Panc1 (cell line): ENCODE results near the gene NOL9. TPM values are rescaled to one million over a fixed set of nuclear protein-coding genes. Genes with fewer than 3 reads are reported as not detected.

ENCODE experiments used
- ATAC-seq: fragments of 200-7000 bp; cut with Tn5 transposase; 2 replicates; pipeline ENCODE4 v1.9.1; 2020; ENCODE audit warnings: mild to moderate bottlenecking, moderate library complexity
- BruUV-seq: library from RNA; stranded (reverse); fragments of 400-500 nt; replicated peaks from 2 replicates; lab custom pipeline; 2021; lab: Mats Ljungman, UMichigan
- CTCF ChIA-PET: fragments of 300-600 bp; sonication (Branson Sonifier 250); formaldehyde crosslinking; loops from one replicate; lab custom pipeline; 2022; ENCODE audit warnings: antibody characterized with exemption; lab: Charles Lee
- POLR2A ChIA-PET: fragments of 300-600 bp; sonication (Branson Sonifier 250); formaldehyde crosslinking; loops from one replicate; lab custom pipeline; 2022; ENCODE audit warnings: antibody characterized with exemption; lab: Charles Lee
- DNase-seq: peaks from one replicate; pipeline ENCODE4 v3.0.0-alpha.2; 2010; ENCODE audit warnings: low read depth, low spot score
- H3K27ac ChIP-seq: 2 replicates; pipeline ENCODE4 v1.5.1; 2011; ENCODE audit warnings: mild to moderate bottlenecking, low read length, inconsistent platforms
- H3K27me3 ChIP-seq: fragments of 200-500 bp; sonication (Bioruptor generic); 2 replicates; pipeline ENCODE4 v1.6.0; 2014; ENCODE audit warnings: low read length, inconsistent platforms; ENCODE audit not compliant: control insufficient read depth, insufficient read depth
- H3K36me3 ChIP-seq: fragments of 200-500 bp; sonication (Bioruptor generic); 2 replicates; pipeline ENCODE4 v1.5.1; 2014; ENCODE audit warnings: inconsistent platforms, mild to moderate bottlenecking, low read length, moderate library complexity; ENCODE audit not compliant: control insufficient read depth, insufficient read depth
- H3K4me1 ChIP-seq: 2 replicates; pipeline ENCODE4 v1.5.1; 2011; ENCODE audit warnings: inconsistent platforms, mild to moderate bottlenecking, low read length, moderate library complexity; ENCODE audit not compliant: control insufficient read depth, insufficient read depth
- H3K4me3 ChIP-seq, 2 experiments: 2 replicates each; pipeline ENCODE4 v1.5.1; 2011 to 2012; ENCODE audit warnings: low read depth in 2 of 2, low read length in 2 of 2, mild to moderate bottlenecking in 2 of 2, inconsistent platforms in 1 of 2, moderate library complexity in 1 of 2
- H3K9me3 ChIP-seq: fragments of 200-500 bp; sonication (Bioruptor generic); 2 replicates; pipeline ENCODE4 v1.5.1; 2014; ENCODE audit warnings: low read depth, mild to moderate bottlenecking, inconsistent platforms, low read length, moderate library complexity; ENCODE audit not compliant: control insufficient read depth, insufficient read depth
- CTCF ChIP-seq: fragments of 450-650 bp; IDR thresholded peaks from 2 replicates; pipeline ENCODE4 v1.5.1; 2017; ENCODE audit warnings: mild to moderate bottlenecking
- POLR2AphosphoS5 ChIP-seq: IDR thresholded peaks from 2 replicates; pipeline ENCODE4 v1.6.1; 2012; ENCODE audit warnings: mild to moderate bottlenecking, low read depth, low read length, moderate library complexity
- REST ChIP-seq, 2 experiments: IDR thresholded peaks; 2 replicates each; pipeline ENCODE4 v1.6.1; 2011 to 2012; ENCODE audit warnings: low read depth in 2 of 2, control low read depth in 1 of 2, low read length in 1 of 2, mild to moderate bottlenecking in 1 of 2, moderate library complexity in 1 of 2; ENCODE audit not compliant: insufficient read depth in 1 of 2
- SIN3A ChIP-seq: IDR thresholded peaks from 2 replicates; pipeline ENCODE4 v1.6.1; 2012; ENCODE audit warnings: low read depth, mild to moderate bottlenecking, low read length, moderate library complexity, borderline replicate concordance; ENCODE audit not compliant: insufficient read depth
- TCF7L2 ChIP-seq: IDR thresholded peaks from 2 replicates; pipeline ENCODE4 v1.6.1; 2011; ENCODE audit warnings: mild to moderate bottlenecking, low read depth, low read length, inconsistent platforms
- in situ Hi-C: cut with HindIII; loops from 2 replicates; pipeline ENCODE4 v1.10.0; 2016; ENCODE audit warnings: low sequenced_read_pairs, low pct_unique_long_range_greater_than_20kb
- intact Hi-C: fragments of 100-400 bp; cut with micrococcal nuclease; formaldehyde crosslinking; loops from one replicate; pipeline ENCODE4 v1.10.0; 2022; ENCODE audit not compliant: unreplicated experiment
- total RNA-seq: library from RNA; stranded (reverse); gene quantifications from one replicate; pipeline ENCODE4 v1.2.1, GENCODE V29; 2021; ENCODE audit not compliant: unreplicated experiment

NOL9 gene
- total RNA-seq, 1 experiment from 2014 or later = 46.4 TPM

GRCh38 chr1:6506210-6507036, 47.9 kb downstream of the NOL9 start:
- BruUV-seq = no TSS peak
- DNase-seq (no peak), ATAC-seq (no peak)
- H3K4me3 ChIP-seq = no peak overlapping the region
- intact Hi-C loops = no loop called here
- H3K36me3 ChIP-seq = no peaks in the 10 kb centered on the region
- TF ChIP-seq POLR2AphosphoS5 = no peak
- TF ChIP-seq TCF7L2 = no peak
- no peak for TF ChIP-seq CTCF
- no peak for TF ChIP-seq SIN3A
- TF ChIP-seq REST (IDR thresholded peaks at IDR 0.05; ENCODE audit: insufficient read depth in 1 of 2, low read depth in 2 of 2, low read length in 1 of 2) = no peak
- H3K9me3 ChIP-seq = no peaks in the 10 kb centered on the region
- CTCF ChIA-PET = no interaction called here
- POLR2A ChIA-PET = no interaction called here
- no peaks in the 10 kb centered on the region for H3K27me3 ChIP-seq
- in situ Hi-C loops = no loop called here
- no peaks in the 10 kb centered on the region for H3K4me1 ChIP-seq
- no peak overlapping the region for H3K27ac ChIP-seq

DNA sequence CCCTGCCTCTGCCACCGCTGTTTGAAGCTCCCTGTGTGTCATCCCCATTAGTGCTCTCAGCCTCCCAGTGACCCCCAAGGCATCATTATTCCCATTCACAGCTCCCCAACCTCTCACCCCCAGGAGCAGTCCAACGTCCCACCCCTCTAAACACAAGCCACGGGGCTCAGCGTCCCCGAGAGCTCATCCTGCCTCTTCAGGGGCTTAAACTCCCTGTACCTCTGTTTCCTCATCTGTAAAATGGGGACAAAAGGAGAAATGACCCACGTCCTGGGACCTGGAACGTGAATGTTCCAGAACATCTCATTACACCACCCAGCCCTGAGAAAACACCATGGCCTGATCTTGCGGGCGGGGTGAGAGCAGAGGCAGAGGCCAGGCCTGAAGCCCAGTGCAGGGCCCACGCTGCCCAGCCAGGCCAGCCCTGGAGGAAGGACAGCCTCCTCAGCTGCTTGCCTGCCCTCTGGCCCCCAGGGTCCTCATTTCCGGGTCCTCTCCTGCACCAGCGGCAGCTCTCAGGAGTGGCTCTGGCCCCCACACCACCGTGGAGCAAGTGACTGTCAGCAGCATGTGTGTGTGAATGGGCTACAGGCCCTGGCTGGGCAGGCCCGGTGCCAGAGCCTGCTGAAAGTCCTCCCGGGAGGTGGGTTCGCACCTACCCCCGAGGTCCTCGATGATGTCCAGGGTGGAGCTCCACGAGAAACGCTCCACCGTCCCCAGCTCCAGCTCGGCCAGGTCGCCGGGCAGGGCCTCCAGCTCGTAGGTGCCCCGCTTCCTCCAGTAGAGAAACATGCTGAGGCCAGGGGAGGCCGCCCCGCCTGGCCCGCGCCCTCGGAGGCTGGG, 48.7 kb downstream of the NOL9 start:
- Histone ChIP-seq H3K27ac (no peak overlapping the region), H3K4me1 (no peaks in the 10 kb centered on the region), H3K4me3 (no peak overlapping the region), H3K9me3 (no peaks in the 10 kb centered on the region), H3K27me3 (no peaks in the 10 kb centered on the region), H3K36me3 (no peaks in the 10 kb centered on the region)
- no peak for TF ChIP-seq CTCF
- no peak for TF ChIP-seq POLR2AphosphoS5
- no peak for TF ChIP-seq SIN3A
- no peak for TF ChIP-seq REST (IDR thresholded peaks at IDR 0.05; ENCODE audit: insufficient read depth in 1 of 2, low read depth in 2 of 2, low read length in 1 of 2)
- TF ChIP-seq TCF7L2 = no peak
- DNase-seq (no peak), ATAC-seq (no peak)
- intact Hi-C loops = no loop called here
- ChIA-PET CTCF (interaction anchor here (0.6 kb wide), 1 partner anchor 12 kb away, joined by 3 read pairs; no protein-coding TSS in a partner anchor), POLR2A (no interaction called here)
- BruUV-seq = no TSS peak
- in situ Hi-C loops = no loop called here
